Tibial nerve (tissue), 4 donors: ENCODE results near the gene SMAD7.

Source experiments
- CTCF ChIP-seq, 5 experiments: fragments of 200-600 bp in 3 of 5; fragments of 450-650 bp in 2 of 5; sonication (generic) in 3 of 5; IDR thresholded peaks; one replicate each; pipeline ENCODE4 v1.5.1; 2016 to 2019; ENCODE audit warnings: antibody characterized with exemption in 5 of 5, mild to moderate bottlenecking in 3 of 5, moderate library complexity in 2 of 5
- EP300 ChIP-seq, 2 donors: sonication (generic); formaldehyde crosslinking; IDR thresholded peaks; one replicate each; pipeline ENCODE4 v1.6.1; 2017; ENCODE audit warnings: antibody characterized with exemption in 2 of 2, mild to moderate bottlenecking in 1 of 2
- POLR2A ChIP-seq, 2 donors: fragments of 450-650 bp; IDR thresholded peaks; one replicate each; pipeline ENCODE4 v1.6.1; 2017; ENCODE audit warnings: antibody characterized with exemption in 2 of 2, mild to moderate bottlenecking in 2 of 2, moderate library complexity in 2 of 2

GRCh38 chr18:48967545-48967944 lies 16.8 kb upstream of the SMAD7 start:
- no peak for TF ChIP-seq CTCF (IDR thresholded peaks at IDR 0.05)
- TF ChIP-seq POLR2A (IDR thresholded peaks at IDR 0.05) = no peak
- no peak for TF ChIP-seq EP300 (IDR thresholded peaks at IDR 0.05)
